GM21515 (cell line): ENCODE results near the gene RBBP8NL.

Source experiments
- ATAC-seq: cut with Tn5 transposase; IDR thresholded peaks from one replicate; pipeline ENCODE4 v1.9.1; 2021; ENCODE audit not compliant: unreplicated experiment

The RBBP8NL gene

DNA sequence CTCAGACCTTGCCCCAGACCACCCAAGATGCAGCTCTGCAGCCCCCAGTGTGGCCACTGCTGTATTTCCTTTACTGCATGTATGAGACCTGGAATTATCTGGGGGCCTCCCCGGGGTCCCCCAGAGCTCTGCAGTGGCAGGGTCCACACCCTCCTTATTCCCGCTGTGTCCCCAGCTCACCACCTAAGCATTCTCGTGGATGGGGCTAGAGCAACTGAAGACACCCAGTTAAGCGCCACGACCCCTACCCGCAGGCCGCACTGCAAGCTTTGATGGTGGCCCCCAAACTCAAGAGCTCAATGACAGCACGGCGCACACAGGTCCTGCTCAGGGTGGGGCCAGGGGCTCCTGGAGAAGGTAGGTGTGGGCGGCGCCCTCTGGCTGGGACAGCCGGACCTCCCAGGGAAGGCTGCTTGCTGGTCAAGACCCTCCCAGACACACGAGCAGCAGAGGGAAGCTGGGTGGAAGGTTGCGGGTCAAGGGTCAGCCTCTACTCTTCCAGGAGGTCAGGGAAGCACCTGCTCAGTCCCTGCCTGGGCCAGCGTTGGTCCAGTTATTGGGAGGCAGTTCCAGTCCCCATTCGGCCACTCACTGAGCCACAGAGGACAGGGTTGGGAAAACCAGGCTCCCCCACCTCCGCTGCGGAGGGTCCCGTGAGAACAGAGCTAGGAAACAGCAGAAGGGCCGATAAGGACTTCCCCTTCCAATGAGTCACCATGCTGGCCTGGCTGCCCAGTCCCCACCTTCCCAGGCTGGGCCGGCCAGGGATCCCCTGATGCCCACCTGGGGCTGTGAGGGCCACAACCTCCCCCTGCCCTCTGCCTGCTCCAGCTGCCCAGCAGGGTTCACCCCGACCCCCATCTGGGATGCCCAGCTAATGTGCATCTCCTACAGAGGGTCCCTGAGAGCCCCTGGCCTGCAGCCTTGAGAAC, 63.2 kb downstream of the RBBP8NL start:
- no peak for ATAC-seq

DNA sequence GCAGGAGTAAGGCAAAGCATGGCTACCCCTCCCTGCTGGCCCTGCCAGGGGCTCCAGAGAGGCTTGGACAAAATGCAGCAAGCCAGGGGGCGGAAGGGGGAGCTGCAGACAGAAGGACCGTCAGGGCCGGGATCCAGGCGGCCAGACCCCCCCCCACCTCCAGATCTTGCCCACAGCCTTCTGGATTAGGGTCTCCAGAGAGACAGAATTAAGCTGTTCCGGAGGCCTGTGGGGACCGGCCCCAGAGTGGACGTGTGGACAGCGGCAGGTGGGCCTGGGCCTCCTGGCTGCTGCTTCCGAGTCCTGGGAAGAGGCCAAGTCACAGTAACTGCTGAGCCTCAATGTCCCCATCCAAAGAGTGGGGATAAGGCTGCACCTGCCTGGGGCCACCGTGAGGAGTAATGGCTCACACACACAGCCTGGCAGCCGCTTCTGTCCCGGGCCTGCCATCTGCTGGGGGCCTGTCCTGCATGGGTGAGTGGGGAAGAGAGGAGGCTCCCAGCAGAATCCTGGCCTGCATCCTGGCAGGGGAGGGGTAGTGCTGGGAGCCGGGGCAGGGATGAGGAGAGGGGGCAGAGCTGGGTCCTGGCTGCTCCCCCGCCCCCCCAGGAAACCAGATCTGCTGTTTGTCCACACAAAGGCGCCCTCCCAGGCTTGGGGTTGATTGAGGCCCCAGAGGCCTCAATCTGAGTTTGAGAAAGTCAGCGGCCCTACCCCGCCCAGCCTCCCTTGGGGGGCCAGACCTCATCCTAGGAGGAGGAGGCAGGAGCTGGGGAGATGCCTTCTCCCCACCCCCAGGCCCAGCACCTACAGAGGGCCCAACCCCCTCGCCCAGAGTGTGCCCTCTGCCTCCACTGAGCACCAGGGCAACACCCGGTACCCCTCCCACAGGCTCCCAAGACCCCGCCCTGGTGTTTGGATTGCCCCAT, 64.1 kb downstream of the RBBP8NL start:
- no peak for ATAC-seq

DNA sequence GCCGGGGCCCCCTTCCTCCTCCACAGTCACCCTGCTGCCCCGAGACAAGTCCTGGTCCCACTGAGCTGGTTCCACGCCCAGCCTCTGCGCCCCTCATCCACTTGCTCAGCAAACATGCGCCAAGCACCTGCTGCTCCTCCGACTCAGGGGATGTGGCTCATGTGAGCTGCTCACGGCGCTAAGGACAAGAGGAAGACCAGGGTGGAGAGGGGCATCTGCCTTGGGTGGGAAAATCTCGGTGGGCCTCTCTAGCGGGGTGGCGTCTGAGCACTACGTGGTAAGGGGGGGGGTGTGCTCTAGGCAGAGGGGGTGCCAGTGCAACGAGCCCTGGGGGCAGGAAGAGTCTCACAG, 64.8 kb downstream of the RBBP8NL start:
- no peak for ATAC-seq

DNA sequence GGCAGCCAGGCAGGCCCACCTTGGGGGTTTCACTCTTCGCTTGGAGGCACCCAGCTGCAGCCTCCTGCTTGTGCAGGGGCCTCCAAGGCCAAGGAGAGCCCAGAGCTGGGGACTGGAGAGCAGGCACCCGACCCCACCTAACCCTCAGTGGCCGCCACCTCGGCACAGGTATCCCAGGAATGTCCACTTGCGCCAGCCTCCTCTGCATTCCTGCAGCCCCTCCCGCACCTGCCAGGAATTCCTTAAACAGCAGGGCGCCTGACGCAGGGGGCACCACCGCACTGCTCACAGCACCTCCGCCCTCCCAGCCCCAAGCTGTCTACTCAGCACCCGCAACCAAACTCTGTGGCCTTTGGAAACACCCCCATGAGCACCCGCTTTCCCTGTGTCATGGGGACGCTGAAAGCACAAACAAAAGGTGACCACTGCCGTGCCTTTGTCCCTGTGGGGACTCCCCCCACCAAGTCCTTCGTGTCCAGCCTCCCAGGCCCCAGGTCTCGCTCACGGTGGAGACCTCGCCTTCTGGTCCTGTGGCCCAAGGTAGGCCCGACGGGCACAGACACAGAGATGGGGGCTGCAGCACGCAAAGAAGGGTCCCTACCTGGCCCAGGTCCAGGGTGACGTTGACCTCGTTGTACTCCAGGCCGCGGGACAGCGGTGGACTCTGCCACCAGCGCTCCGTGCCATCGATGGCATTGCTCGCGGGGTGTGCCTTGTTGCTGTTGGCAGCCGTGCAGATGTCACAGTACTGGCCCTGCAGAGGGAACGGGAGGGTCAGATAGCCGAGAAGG, 65.3 kb downstream of the RBBP8NL start:
- no peak for ATAC-seq

DNA sequence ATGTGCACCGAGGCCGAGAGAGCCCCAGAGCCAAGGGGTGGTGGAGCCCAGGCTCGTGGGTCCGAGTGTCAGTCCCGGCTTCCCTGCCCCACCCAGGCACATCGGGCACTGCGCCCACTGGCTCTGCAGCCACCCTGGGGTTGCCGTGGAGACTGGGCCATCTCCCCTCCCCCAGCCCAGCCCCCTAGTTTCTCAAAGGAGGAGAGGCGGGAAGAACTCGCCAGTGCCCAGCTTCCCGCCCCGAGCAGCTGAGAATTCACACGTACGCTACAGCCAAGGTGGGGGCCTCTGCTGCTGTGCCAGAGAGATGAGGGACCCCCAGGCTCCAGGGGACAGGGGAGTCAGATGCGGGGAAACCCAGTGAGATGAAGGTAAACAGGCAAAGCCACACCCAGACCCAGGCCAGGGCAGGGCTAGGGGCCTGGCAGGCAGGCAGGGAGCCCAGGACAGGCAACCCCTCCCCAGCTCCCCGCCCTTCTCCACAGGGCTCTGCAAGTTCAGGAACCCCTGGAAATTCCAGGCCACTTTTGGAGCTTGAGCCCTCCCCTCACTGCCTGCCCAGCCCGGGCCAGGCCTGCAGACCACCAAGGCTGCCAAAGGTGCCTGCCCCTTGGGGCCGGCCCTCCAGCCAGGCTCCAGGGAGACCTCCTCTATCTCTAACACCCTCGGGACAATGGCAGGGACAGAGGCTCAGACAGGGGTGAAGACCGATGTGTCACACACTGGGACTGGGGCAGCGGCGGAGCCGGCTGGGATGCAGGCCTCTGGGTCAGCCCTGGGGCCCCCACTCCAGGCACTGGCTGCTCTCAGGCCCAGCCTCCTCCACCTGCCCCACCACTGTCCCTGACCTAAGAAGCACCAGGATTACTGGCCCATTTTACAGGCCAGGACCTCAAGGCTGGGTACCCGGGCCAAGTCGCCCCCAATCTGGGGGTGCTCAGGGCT, 66.2 kb downstream of the RBBP8NL start:
- no peak for ATAC-seq
